ENCODE measurements around the gene CPM.

CPM gene

GRCh38 chr12:68970306-68970705 lies 37.3 kb upstream of the CPM start:
- intact Hi-C loops (cut with DNase I; ENCODE audit: low total_unique reads): no loop called here
- Histone ChIP-seq H3K9me3 (no peaks in the 10 kb centered on the region), H3K27me3 (no peaks in the 10 kb centered on the region), H3K4me1 (no peaks in the 10 kb centered on the region), H3K36me3 (no peaks in the 10 kb centered on the region), H3K4me3 (no peak overlapping the region), H3K27ac (no peak overlapping the region)
- no peak for TF ChIP-seq CTCF (IDR thresholded peaks at IDR 0.05)
- DNase-seq: no peak

GRCh38 chr12:68967046-68967445 lies 34.1 kb upstream of the CPM start:
- intact Hi-C loops (cut with DNase I; ENCODE audit: low total_unique reads): no loop called here
- Histone ChIP-seq H3K36me3 (no peaks in the 10 kb centered on the region), H3K27me3 (no peaks in the 10 kb centered on the region), H3K27ac (no peak overlapping the region), H3K4me1 (no peaks in the 10 kb centered on the region), H3K9me3 (no peaks in the 10 kb centered on the region), H3K4me3 (no peak overlapping the region)
- TF ChIP-seq CTCF (IDR thresholded peaks at IDR 0.05): no peak
- no peak for DNase-seq

- no peaks in the 10 kb centered on the region for H3K36me3 ChIP-seq
- intact Hi-C loops (cut with DNase I; ENCODE audit: low total_unique reads): no loop called here
- DNase-seq: no peak
- no peaks in the 10 kb centered on the region for H3K4me1 ChIP-seq
- H3K27me3 ChIP-seq: no peaks in the 10 kb centered on the region
- H3K4me3 ChIP-seq: no peak overlapping the region
- H3K27ac ChIP-seq: no peak overlapping the region
- no peak for TF ChIP-seq CTCF (IDR thresholded peaks at IDR 0.05)
- H3K9me3 ChIP-seq: no peaks in the 10 kb centered on the region
Observed at GRCh38 chr12:68963856-68964745, 31.1 kb upstream of the CPM start.

DNA sequence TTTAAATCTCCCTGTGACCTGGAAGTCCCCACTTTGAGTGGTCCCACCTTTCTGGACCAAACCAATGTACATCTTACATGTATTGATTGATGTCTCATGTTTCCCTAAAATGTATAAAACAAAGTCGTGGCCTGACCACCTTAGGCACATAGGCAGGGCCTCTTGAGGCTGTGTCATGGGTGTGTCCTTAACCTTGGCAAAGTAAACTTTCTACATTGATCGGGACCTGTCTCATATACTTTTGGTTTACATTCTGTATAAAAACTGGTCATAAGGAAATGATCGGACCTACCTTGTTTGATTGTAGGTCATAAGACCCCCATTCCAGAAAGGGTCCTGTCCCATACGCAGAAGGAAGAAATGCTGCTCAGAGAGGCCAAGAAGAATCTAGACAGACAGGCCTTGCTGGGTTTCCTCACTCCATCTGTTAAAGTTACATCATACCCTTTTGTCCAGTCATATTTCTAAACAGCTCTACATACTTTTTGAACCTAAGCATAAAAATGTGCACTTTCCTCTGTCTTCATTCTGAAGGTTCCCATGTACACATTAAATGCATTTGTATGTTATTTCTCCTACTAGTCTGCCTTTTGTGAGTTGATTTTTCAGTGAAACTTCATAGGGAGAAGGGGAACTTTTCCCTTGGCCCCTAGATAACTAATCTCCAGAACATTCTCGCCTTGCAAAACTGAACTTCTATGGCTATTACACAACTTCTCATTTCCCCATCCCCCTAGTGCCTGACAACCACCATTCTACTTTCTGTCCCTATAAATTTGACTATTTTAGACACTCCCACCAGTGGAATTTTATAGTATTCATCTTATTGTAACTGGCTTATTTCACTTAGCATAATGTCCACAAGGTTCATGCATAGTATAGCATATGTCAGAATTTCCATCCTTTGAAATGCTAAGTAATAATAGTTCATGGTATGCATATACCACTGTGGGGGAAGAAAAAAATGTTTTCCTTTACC lies 30.2 kb upstream of the CPM start:
- Histone ChIP-seq H3K27ac (no peak overlapping the region), H3K4me1 (no peaks in the 10 kb centered on the region), H3K9me3 (no peaks in the 10 kb centered on the region), H3K36me3 (no peaks in the 10 kb centered on the region), H3K27me3 (no peaks in the 10 kb centered on the region), H3K4me3 (no peak overlapping the region)
- no peak for DNase-seq
- intact Hi-C loops (cut with DNase I; ENCODE audit: low total_unique reads): no loop called here
- no peak for TF ChIP-seq CTCF (IDR thresholded peaks at IDR 0.05)

GRCh38 chr12:68959891-68960464 lies 27.0 kb upstream of the CPM start:
- no peaks in the 10 kb centered on the region for H3K4me1 ChIP-seq
- DNase-seq: no peak
- TF ChIP-seq CTCF (IDR thresholded peaks at IDR 0.05): no peak
- H3K27me3 ChIP-seq: no peaks in the 10 kb centered on the region
- no peak overlapping the region for H3K4me3 ChIP-seq
- no peak overlapping the region for H3K27ac ChIP-seq
- intact Hi-C loops (cut with DNase I; ENCODE audit: low total_unique reads): no loop called here
- H3K9me3 ChIP-seq: no peaks in the 10 kb centered on the region
- no peaks in the 10 kb centered on the region for H3K36me3 ChIP-seq
